ENCODE results near the gene SMIM1.

GRCh38 chr1:3820316-3820715 lies 47.8 kb downstream of the SMIM1 start:
- TF ChIP-seq POLR2A (IDR thresholded peaks at IDR 0.05; ENCODE audit: low read depth, low read length) (no peak), SPI1 (IDR thresholded peaks at IDR 0.05; ENCODE audit: low read depth, low read length) (no peak), POLR2AphosphoS5 (IDR thresholded peaks at IDR 0.05; ENCODE audit: low read depth, low read length) (no peak), TAF1 (IDR thresholded peaks at IDR 0.05; ENCODE audit: low read depth, low read length) (no peak)

All from GM12891 (cell line).